Measurements from ENCODE around the gene SKA1.
"Not testable (repeated sequence)": the region's sequence is repeated elsewhere in the genome, so short reads cannot be mapped to it uniquely, and the experiment has no call there.

DNA sequence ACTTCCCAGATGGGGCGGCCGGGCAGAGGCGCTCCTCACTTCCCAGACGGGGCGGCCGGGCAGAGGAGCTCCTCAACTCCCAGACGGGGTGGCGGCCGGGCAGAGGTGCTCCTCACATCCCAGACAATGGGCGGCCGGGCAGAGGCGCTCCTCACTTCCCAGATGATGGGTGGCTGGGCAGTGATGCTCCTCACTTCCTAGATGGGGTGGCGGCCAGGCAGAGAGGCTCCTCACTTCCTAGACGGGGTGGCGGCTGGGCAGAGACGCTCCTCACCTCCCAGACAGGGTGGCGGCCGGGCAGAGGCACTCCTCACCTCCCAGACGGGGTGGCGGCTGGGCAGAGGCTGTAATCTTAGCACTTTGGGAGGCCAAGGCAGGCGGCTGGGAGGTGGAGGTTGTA, 42.9 kb downstream of the SKA1 start:
- TF ChIP-seq, protein P1, sequence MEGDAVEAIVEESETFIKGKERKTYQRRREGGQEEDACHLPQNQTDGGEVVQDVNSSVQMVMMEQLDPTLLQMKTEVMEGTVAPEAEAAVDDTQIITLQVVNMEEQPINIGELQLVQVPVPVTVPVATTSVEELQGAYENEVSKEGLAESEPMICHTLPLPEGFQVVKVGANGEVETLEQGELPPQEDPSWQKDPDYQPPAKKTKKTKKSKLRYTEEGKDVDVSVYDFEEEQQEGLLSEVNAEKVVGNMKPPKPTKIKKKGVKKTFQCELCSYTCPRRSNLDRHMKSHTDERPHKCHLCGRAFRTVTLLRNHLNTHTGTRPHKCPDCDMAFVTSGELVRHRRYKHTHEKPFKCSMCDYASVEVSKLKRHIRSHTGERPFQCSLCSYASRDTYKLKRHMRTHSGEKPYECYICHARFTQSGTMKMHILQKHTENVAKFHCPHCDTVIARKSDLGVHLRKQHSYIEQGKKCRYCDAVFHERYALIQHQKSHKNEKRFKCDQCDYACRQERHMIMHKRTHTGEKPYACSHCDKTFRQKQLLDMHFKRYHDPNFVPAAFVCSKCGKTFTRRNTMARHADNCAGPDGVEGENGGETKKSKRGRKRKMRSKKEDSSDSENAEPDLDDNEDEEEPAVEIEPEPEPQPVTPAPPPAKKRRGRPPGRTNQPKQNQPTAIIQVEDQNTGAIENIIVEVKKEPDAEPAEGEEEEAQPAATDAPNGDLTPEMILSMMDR (conservative IDR thresholded peaks at IDR 0.05 in 1 of 2, IDR thresholded peaks at IDR 0.05 in 1 of 2; ENCODE audit: low read depth in 1 of 2, low read length in 2 of 2) = not testable (repeated sequence)
- TF ChIP-seq EZH2 (IDR thresholded peaks at IDR 0.05; ENCODE audit: low read length, missing control alignments) = not testable (repeated sequence)

Data from fibroblast of lung (primary cell).